ENCODE measurements around the gene SART1.

Gene SART1

GRCh38 chr11:65916391-65916790, 45.1 kb upstream of the SART1 start:
- TF ChIP-seq FOXP2 (optimal IDR thresholded peaks at IDR 0.05; ENCODE audit: borderline replicate concordance, extremely low read depth, extremely low read length, insufficient read depth) (no peak), TAF1 (IDR thresholded peaks at IDR 0.05; ENCODE audit: borderline replicate concordance, insufficient read depth, low read length) (no peak), SIN3A (IDR thresholded peaks at IDR 0.05; ENCODE audit: borderline replicate concordance, insufficient read depth, low read length) (no peak), REST (IDR thresholded peaks at IDR 0.05; ENCODE audit: insufficient read depth in 1 of 2, low read depth in 2 of 2, low read length in 2 of 2) (no peak), POLR2AphosphoS5 (IDR thresholded peaks at IDR 0.05; ENCODE audit: low read depth, low read length) (no peak; the same call in 1 of the 2 replicates)

- TF ChIP-seq FOXP2 (optimal IDR thresholded peaks at IDR 0.05; ENCODE audit: borderline replicate concordance, extremely low read depth, extremely low read length, insufficient read depth) (no peak), TAF1 (IDR thresholded peaks at IDR 0.05; ENCODE audit: borderline replicate concordance, insufficient read depth, low read length) (no peak), POLR2AphosphoS5 (IDR thresholded peaks at IDR 0.05; ENCODE audit: low read depth, low read length) (no peak), SIN3A (IDR thresholded peaks at IDR 0.05; ENCODE audit: borderline replicate concordance, insufficient read depth, low read length) (no peak), REST (IDR thresholded peaks at IDR 0.05; ENCODE audit: insufficient read depth in 1 of 2, low read depth in 2 of 2, low read length in 2 of 2) (no peak)
Observed at GRCh38 chr11:65917077-65917433, 44.5 kb upstream of the SART1 start.

- no peak for TF ChIP-seq SIN3A (IDR thresholded peaks at IDR 0.05; ENCODE audit: borderline replicate concordance, insufficient read depth, low read length)
- TF ChIP-seq FOXP2 (optimal IDR thresholded peaks at IDR 0.05; ENCODE audit: borderline replicate concordance, extremely low read depth, extremely low read length, insufficient read depth), result no peak
- no peak for TF ChIP-seq REST (IDR thresholded peaks at IDR 0.05; ENCODE audit: insufficient read depth in 1 of 2, low read depth in 2 of 2, low read length in 2 of 2)
- TF ChIP-seq TAF1 (IDR thresholded peaks at IDR 0.05; ENCODE audit: borderline replicate concordance, insufficient read depth, low read length), result no peak
- TF ChIP-seq POLR2AphosphoS5 (IDR thresholded peaks at IDR 0.05; ENCODE audit: low read depth, low read length), result no peak
Observed at GRCh38 chr11:65917434-65918210, 43.9 kb upstream of the SART1 start.

DNA sequence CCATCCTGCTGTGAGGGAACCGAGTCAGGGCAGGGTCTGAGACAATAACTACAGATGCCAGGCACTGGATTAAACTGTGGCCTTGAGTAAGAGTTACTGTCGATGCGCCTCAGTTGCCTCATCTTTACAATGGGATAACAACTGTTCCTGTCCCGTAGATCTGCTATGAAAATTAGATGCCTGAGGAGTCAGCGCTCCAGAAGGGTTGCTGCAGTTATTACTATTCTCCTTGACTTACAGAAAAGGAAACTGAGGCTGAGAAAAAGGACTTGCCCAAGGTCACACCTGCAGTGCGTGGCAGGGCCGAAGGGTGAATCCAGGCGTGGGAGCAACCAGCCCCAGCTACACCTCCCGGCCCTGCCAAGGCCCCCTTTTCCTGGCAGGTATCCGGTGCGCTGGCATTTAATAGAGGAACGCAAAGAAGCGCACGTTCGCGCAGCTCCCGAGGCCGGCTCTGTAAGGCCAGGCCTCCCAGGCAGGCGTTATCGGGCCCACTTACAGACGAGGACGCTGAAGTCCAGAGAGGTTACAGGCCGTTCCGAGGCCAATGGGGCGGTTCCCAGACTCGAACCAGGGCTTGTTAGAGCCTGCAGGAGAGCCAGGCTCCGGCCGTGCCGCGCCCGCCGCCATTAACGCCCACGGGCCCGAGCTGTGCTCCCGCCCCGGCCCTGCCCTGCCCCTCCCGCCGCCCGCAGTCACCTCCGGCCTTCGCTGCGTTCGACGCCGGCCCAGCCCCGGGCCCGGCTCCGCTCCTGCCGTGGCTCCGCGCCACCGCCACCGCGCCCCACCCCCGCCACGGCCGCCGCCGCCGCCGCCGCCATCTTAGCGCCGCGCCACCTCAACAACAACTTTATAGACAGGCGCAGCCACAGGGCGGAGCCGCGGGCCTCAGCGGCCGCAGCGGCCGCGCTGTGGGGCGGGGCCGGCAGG, 43.1 kb upstream of the SART1 start, which contains the start of gene C11orf68:
Gene C11orf68 (minus strand): TSS at position 852 of the 930 bp plus-strand sequence. CDS start 31 bp downstream, at position 821.
- TF ChIP-seq REST (IDR thresholded peaks at IDR 0.05; ENCODE audit: insufficient read depth in 1 of 2, low read depth in 2 of 2, low read length in 2 of 2) (no peak), TAF1 (IDR thresholded peaks at IDR 0.05; ENCODE audit: borderline replicate concordance, insufficient read depth, low read length) (peak; percentile 70; the same call in 1 of the 2 replicates), SIN3A (IDR thresholded peaks at IDR 0.05; ENCODE audit: borderline replicate concordance, insufficient read depth, low read length) (peak; percentile 31; the same call in 1 of the 2 replicates)

Measured in PFSK-1 (cell line).